GM12874 (cell line): ENCODE measurements around the gene TMTC2.

Experiments used
- CTCF ChIP-seq: IDR thresholded peaks from 2 replicates; pipeline ENCODE4 v1.5.1; 2011; ENCODE audit warnings: low read depth, mild to moderate bottlenecking, control low read depth, low read length, moderate library complexity; ENCODE audit not compliant: insufficient read depth

Gene TMTC2

GRCh38 chr12:82685790-82686167 is 927 bp upstream of the TMTC2 start:
- TF ChIP-seq CTCF, result peak; percentile 85

- TF ChIP-seq CTCF, result no peak
Measured at GRCh38 chr12:82687021-82688011, 610 bp downstream of the TMTC2 start.

- TF ChIP-seq CTCF, result 0 out of 2 replicates have a peak, but pooled peaks have one; percentile 20
Measured at GRCh38 chr12:82688035-82688501, 1.4 kb downstream of the TMTC2 start.

GRCh38 chr12:82688596-82688995 is 1.9 kb downstream of the TMTC2 start:
- no peak for TF ChIP-seq CTCF

GRCh38 chr12:82690006-82690405 is 3.3 kb downstream of the TMTC2 start:
- TF ChIP-seq CTCF, result no peak

GRCh38 chr12:82691513-82691912 is 4.8 kb downstream of the TMTC2 start:
- no peak for TF ChIP-seq CTCF

- no peak for TF ChIP-seq CTCF
Measured at GRCh38 chr12:82694276-82694675, 7.6 kb downstream of the TMTC2 start.
